NCI-H187 treated with DMSO at 0.1 percent for 48 hours (cell line): ENCODE data around the gene KYAT1.
"Not testable (repeated sequence)": the region's sequence is repeated elsewhere in the genome, so short reads cannot be mapped to it uniquely, and the experiment has no call there.

Source experiments
- DNase-seq: peaks from one replicate; lab custom pipeline; 2025; lab: John Stamatoyannopoulos, UW

KYAT1 gene

DNA sequence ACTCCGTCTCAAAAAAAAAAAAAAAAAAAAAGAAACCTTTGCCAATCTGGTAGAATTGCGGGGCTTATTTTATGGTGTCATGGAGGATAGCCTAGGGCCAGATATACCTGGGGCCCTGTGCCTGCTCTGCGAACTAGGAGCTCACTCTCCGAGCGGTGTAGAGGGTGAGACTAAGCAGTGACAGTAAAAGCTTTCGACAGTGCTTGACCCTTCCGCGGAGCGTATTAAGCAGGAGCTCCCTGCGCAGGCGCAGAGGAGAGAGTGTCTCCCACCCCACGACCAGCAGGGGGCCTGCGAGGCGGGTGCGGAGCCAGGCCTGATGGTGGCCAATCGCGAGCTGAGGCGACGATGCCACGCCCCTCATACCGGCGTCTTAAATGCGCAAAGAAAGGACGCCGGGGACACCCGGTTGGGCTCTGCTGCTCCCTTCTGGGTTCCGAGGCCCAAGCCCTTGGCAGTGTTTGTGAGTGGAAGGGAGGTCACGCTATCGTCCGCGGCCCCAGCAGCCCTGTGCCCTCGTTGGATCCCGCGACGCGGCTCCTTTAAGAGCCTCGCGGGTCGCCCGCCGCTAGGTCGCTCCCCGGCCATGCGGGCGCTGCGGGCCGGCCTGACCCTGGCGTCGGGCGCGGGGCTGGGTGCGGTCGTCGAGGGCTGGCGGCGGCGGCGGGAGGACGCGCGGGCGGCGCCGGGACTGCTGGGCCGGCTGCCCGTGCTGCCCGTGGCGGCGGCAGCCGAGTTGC lies 63.5 kb downstream of the KYAT1 start, which contains the start of gene ENDOG:
Gene ENDOG (plus strand): TSS at position 402 of the 740 bp plus-strand sequence. CDS start 185 bp downstream, at position 587.
- DNase-seq, result peak; percentile 62

DNA sequence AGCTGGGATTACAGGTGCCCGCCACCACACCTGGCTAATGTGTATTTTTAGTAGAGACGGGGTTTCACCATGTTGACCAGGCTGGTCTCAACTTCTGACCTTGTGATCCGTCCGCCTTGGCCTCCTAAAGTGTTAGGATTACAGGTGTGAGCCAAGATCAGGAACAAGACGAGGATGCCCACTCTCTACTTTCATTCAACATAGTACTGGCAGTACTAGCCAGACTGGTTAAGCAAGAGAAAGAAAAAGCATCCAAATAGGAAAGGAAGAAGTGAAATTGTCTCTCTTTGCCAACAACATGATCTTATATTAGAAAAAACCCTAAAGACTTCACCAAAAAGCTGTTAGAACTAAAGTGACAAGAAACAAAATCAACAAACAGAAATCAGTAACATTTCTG lies 70.9 kb downstream of the KYAT1 start:
- DNase-seq, result no peak

DNA sequence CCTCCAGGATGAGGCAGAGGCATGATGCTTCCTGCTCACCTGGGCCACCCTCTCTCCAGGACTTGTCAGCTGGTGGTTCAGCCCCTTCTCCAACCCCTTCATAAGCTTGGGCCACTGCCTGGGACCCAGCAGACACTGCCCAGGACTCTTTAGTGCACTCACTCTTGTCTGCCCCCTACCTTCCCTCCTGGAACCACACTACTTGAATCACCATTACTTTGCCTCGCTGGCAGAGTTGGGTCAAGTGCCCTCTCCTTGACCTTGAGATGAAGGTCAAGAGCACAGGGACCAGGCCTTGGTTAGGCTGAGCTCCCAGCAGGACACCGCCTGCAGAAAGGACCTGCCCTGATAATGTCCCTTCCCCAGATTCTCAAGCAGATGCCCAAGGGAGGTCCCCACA lies 71.9 kb downstream of the KYAT1 start:
- no peak for DNase-seq

DNA sequence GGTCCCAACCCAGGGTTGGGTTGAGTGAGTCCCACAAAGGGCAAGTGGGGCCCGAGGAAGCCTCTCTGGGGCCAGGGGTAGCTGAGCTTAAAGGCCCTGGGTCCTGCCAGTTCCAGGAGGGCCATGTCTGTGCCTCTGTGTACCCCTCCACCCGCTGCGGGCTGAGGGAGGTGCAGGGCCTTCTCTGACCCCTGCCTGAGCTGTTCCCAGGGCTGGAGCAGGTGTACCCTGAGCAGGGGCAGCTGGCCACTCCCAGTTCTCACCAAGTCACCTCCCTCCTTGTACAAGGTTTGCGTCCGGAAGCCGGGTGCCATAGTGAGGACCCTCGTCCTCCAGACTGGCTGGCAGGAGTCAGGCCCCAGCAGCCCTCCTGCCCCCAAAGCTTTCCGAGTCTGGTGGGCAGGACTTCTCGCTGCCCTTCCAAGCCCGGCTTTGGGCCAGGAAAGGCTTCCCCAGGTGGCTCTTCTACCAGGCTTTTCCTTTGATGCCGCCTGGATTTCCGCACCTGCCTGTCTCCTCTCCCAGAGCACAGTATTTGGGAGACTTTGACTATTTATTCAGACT lies 72.6 kb downstream of the KYAT1 start:
- DNase-seq, result no peak

DNA sequence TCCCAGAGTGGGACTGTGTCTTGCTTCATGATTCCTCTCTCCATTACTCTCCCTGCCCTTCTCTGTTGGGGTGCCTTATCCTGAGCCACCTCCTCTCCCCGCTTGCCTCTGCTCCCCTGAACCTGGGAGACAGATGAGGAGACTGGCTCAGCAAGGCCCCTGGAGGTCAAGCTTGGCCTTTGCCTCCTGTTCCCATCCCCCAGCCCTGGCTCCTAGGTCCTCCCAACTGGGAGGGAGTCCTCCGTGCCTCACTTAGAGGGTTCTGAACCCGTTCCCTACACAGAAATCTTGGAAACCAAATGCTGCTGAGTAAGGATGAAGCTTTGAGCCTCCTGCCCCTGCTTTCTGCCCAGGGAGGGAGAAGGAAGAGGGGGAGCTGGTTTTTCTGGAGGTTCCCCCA lies 73.2 kb downstream of the KYAT1 start:
- no peak for DNase-seq

DNA sequence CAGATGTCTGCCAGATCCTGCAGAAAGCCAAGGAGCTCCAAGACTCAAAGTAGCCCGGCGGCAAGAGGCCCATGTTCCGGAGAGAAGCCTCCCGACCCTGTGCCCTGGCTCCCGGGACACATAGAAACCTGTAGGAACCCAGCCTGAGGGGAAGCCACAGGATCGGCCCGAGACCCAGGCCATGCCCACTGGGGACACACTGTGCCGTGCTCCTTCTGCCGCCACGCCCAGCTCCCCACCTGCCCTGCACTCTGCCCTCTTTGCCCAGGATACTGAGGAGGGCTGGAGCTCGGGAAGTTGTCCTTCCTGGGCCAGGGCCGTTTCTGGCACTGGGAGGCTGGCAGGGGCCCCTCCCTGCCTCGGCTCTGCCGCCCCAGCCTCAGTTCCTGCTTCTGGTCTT lies 73.9 kb downstream of the KYAT1 start:
- no peak for DNase-seq

DNA sequence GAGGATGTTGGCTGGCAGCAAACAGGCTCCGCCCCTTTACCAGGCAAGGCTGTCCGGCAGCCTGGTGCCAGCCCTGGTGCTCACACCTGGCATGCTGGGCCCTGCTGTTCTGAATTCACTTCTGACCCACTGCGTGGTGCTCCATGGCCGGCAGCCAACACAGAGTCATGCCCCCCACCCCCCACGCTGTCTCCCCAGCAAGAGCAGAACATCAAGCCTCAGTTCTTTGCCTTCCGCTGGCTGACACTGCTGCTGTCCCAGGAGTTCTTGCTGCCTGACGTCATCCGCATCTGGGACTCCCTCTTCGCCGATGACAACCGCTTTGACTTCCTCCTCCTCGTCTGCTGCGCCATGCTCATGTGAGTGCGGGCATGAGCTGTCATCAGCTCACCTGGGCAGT lies 76.1 kb downstream of the KYAT1 start:
- no peak for DNase-seq

DNA sequence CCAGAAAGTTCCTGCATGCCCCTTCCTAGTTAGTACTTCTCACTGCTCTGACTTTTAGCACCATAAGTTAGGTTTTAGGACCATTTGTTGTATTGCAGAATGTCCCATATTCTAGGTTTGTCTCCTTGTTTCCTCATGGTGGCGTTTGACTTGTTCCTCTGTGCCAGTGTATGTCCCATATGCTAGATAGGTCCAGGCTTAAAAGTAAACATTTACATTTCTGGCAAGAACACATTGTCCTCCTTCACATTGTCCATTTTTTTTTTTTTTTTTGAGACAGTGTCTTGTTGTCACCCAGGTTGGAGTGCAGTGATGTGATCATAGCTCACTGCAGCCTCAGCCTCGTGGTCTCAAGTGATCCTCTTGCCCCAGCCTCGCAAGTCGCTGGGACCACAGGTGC lies 79.3 kb downstream of the KYAT1 start:
- no peak for DNase-seq

DNA sequence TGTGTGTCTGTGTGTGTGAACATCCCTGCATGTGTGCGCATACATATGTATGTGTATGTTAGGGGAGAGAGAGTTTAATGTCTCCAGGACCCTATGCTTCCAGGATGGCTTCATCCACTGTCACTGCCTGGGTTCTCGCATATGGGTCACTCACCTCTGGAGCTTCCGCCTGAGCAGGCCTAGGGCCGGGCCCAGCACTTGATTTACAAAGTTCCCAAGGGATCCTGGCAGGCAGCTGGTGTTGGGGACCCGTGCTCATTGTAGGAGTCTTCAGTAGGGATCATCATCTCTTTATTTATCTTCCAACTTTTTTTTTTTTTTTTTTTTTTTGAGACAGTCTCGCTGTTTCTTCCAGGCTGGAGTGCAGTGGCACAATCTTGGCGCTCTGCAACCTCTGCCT lies 81.7 kb downstream of the KYAT1 start:
- no peak for DNase-seq

DNA sequence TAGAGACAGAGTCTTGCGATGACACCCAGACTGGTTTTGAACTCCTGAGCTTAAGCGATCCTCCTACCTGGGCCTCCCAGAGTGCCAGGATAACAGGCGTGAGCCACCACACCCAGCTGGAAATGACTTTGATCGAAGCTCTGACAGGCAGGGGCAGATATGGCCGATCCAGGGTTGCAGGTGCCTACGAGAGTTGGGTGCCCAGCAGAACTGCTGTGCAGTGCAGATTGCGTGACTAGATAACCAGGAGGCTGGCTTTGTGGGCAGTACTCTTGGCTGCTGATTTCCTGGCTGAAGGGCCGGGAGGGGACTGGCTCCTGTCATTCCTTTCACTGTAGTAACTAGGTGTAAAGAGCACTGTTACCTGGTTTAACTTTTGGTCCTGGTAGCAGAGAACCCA lies 82.9 kb downstream of the KYAT1 start:
- DNase-seq, result no peak

DNA sequence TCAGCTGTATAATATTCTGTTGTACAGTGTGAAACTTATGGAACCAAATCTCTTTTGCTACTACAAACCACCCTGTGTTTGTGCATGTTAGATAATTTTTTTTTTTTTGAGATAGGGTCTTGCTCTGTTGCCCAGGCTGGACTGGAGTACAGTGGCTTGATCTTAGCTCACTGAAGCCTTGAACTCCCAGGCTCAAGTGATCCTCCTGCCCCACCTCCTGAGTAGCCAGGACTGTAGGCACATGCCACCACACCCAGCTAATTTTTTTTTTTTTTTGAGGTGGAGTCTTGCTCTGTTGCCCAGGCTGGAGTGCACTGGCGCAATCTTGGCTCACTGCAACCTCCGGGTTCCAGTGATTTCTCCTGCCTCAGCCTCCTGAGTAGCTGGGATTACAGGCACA lies 86.8 kb downstream of the KYAT1 start:
- DNase-seq, result not testable (repeated sequence)

DNA sequence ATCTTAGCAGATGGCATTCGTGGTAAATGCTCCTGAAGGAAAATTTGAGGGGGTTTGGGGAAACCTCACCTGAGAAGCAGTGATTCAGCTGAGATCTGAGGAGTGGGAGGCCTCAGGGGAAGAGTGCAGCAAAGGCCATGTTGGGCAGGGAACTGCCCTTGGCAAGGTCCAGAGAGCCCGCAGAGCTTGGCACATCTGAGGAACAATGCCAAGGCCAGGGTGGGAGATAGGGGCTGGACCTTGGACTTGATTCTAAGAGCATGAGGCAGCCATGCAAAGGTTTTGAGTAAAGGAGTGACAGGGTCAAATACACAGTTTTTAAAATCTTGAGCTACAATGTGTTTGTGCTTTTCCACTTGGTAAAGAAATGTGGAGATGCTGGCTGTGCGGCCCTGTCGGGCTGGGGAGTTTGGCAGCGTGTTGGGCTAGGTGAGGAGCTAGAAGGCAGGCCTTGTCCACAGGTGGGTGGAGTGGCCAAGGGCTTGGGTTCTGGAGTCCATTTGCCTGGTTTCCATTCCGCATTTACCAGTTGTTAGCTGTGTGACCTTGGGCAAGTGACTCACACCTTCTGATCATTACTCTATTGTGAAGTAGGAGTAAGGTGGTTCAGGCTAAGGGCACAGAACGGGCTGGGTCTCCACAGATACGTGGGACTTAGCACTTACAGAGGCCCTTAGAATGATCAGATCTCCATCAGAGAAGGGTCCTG lies 88.6 kb downstream of the KYAT1 start:
- no peak for DNase-seq

DNA sequence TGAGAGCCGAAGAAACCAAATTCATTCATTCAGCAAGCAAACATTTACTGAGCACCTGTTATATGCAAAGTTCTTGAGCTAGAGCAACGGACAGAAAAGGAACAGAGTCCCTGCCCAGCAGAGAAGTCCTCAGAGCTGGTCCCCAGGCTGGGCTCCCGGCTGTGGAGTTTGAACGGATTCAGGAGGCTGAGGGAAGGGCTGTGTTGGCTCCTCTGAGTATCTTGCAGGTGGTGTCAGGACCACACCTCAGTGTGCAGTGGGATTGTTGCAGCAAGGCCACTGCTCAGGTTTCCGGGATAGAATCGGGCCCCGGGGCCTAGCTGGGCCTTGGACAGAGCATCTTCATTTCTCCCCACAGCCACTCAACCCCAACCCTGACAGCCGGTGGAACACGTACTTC lies 89.6 kb downstream of the KYAT1 start:
- no peak for DNase-seq

DNA sequence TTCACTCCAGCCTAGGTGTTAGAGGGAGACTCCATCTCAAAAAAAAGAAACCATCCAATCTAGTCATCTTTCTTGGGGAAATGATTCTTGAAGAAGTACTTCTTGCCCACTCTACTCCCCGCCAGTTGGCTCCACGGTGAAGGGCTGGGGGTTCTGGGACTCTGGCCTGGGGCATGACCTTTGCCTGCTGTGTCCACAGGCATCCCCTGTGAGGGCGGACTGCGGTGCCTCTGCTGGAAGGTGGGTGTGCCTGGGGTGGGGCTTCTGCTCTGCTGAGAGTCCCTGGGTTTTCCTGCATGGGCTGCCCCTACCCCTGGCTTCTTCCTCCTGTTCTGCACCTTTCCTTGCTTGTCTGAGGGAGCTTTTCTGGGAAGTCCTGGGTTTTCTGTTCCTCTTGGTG lies 91.2 kb downstream of the KYAT1 start:
- no peak for DNase-seq

DNA sequence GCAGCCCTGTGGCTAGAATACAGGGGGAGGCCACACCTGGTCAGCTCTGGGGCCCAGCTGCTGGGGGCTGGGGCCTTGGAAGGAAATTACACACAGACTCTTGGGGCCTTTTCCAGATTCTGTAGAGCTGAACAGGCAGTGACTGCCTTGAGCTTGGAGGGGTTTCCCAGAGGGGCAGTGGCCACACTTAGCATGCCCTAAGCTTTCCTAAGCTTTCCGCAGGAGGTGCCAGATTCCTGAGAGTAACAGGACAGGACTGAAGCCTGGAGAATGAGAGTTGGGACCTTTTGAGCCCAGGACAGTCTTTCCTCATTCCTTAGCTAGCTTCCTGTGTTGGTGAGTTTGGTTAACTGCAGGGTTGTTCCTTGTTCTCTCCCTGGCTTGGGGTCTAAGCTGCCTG lies 93.3 kb downstream of the KYAT1 start:
- no peak for DNase-seq

DNA sequence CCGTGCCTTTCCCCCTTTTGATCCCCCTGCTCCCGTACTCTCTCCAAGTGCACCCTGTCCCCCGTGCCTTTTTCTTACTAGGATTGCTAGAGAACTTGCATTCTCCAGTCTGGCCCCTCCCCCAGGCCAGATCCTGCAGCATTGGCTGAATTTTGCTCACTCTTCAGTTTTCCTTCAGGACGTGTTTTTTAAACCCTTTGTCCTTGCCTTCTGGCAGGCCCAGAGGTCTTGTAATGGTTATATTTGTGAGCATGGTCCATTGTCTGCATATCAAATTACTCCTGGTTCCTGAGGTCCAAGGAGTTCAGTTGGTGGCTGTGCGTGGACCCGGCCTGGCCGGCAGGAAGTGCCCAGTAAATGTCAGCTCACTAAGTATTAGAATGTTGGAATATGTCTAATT lies 94.1 kb downstream of the KYAT1 start:
- DNase-seq, result no peak

DNA sequence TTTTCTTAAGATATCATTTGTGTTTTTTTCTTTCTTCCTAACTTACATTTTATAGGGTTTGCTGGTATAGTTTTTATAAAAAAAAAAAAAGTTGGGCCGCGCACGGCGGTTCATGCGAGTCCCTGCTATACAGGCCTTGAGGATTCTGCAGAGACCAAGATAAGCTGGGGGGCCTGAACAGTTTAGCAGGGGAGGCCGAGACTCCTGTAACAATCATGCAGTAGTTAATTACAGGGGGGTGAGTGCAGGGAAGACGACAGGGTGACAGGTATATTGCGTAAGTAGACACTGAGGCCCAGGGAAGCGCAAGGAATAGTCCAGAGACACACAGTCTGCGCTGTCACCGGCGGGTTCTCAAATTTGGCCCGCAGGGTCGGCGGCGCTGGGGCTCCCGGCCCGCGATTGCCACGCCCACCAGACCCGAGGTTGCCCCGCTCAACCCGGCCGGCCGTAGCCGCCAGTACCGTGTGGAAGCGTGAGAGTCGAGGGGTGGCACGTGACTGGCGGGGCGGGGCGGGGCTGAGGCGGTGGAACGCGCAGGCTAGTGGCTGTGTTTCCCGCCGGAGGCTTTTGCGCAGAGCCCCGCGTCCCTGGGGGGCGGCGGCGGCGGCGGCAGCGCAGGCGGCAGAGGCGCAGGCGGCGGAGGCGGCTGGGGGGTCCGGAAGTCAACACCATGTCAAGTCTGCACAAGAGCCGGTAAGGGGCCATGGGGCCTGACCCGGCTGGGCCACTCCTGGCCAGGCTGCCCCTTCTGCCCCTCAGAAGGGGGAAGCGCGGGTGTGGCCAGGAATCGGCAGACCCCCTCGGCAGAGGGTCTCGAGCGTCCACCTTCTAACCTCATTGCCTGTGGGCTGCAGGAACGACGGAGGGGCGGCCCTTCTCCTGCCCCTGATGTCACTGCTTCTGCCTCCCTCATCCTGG lies 94.8 kb downstream of the KYAT1 start, which contains the start of gene TBC1D13:
Gene TBC1D13 (plus strand): TSS at position 573 of the 921 bp plus-strand sequence. CDS start 101 bp downstream, at position 674.
- no peak for DNase-seq

DNA sequence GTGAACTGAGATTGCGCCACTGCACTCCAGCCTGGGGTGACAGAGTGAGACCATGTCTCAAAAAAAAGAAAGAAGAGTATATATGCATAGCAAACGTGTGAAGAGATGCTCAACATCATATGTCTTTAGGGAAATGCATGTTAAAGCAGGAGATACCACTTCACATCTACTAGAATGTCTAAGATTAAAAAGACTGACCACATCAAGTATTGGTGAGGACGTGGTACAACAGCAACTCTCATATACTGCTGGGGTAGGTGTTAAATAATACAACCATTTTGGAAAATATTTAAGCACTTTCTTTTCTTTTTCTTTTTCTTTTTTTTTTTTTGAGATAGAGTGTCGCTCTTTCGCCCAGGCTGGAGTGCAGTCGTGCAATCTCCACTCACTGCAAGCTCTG lies 96.3 kb downstream of the KYAT1 start:
- no peak for DNase-seq
